ENCODE measurements around the gene REST.
"Not testable (repeated sequence)": the region's sequence is repeated elsewhere in the genome, so short reads cannot be mapped to it uniquely, and the experiment has no call there.

REST gene

DNA sequence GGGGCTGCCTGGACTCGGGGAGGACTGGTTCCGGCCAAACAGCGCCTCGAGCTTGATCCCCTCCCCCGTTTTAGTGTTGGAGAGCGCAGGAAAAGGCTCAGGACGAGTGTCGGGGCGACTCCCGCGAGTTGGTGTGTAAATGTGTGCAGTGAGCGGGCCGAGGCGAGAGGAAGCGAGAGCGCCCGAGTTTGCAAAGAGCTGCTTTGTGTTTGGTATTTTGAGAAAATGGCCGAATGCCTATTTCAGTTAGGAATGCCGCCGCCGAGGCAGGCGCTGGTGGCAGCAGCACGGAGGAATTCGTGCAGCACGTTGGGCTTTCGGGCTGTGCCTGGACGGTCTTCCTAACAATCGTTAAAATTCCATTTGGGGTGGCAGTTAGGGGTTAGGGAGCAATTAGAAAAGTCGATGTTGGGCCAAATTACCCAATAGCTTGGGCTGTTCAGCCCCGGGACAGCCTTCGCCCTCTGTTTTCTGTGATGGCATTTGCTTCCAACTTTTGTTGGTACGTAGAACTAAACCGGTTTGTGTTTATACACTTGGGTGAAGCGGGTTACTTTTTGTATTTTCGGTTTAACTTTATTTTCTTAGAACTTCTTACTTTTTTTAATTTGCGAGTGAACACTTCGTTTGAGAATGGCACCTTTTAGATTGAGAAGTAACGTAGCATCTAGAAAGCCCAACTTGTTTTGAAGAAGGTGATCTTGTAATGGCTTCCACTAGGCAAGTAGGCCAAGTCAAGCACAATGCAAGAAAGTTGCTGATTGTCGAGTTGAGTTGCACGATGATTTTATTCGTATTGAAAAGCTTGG is 1.6 kb downstream of the REST start:
- Histone ChIP-seq H2AFZ (peak overlapping the region; percentile 76), H3K27me3 (ENCODE audit: control insufficient read depth, insufficient read depth, low read length) (no peaks in the 10 kb centered on the region), H3K4me1 (peaks cover under 1% of the 10 kb centered on the region), H3K4me3 (ENCODE audit: low read depth, low read length) (peak overlapping the region; percentile 72), H3K9me3 (ENCODE audit: control insufficient read depth, low read length) (no peaks in the 10 kb centered on the region), H3K9ac (no peak overlapping the region), H3K79me2 (peaks cover 20% of the 10 kb centered on the region), H3K36me3 (ENCODE audit: control insufficient read depth, insufficient read depth, low read length) (no peaks in the 10 kb centered on the region), H3K27ac (peak overlapping the region; percentile 92), H3K4me2 (ENCODE audit: low read length) (peak overlapping the region; percentile 86)
- TF ChIP-seq, protein P1, sequence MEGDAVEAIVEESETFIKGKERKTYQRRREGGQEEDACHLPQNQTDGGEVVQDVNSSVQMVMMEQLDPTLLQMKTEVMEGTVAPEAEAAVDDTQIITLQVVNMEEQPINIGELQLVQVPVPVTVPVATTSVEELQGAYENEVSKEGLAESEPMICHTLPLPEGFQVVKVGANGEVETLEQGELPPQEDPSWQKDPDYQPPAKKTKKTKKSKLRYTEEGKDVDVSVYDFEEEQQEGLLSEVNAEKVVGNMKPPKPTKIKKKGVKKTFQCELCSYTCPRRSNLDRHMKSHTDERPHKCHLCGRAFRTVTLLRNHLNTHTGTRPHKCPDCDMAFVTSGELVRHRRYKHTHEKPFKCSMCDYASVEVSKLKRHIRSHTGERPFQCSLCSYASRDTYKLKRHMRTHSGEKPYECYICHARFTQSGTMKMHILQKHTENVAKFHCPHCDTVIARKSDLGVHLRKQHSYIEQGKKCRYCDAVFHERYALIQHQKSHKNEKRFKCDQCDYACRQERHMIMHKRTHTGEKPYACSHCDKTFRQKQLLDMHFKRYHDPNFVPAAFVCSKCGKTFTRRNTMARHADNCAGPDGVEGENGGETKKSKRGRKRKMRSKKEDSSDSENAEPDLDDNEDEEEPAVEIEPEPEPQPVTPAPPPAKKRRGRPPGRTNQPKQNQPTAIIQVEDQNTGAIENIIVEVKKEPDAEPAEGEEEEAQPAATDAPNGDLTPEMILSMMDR (IDR thresholded peaks at IDR 0.05): no peak

DNA sequence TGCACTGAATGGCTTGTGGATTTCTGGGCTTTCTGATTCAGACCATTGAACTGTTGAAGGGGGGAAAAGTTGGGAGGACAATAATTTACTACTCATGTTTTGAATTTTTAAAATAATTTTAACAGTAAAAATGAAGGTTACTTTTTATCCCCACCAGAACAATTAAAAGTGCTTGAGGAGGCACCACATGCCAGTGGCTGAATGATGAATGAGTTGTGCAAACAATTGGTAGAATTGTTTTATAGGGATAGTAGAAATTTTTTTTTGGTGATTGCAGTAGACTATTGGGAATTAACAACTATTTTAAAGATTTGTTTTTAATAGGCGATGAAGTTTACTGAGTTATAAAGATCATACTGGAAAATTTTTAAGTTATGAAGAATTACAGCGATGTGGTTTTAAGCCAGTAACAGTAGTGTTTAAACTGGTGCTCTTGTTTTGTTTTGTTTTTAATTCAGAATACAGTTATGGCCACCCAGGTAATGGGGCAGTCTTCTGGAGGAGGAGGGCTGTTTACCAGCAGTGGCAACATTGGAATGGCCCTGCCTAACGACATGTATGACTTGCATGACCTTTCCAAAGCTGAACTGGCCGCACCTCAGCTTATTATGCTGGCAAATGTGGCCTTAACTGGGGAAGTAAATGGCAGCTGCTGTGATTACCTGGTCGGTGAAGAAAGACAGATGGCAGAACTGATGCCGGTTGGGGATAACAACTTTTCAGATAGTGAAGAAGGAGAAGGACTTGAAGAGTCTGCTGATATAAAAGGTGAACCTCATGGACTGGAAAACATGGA is 2.7 kb downstream of the REST start:
- no peaks in the 10 kb centered on the region for H3K36me3 ChIP-seq (ENCODE audit: control insufficient read depth, insufficient read depth, low read length)
- peak overlapping the region; percentile 72 for H3K4me3 ChIP-seq (ENCODE audit: low read depth, low read length)
- H3K27me3 ChIP-seq (ENCODE audit: control insufficient read depth, insufficient read depth, low read length): no peaks in the 10 kb centered on the region
- peaks cover 28% of the 10 kb centered on the region for H3K79me2 ChIP-seq
- no peak overlapping the region for H3K9ac ChIP-seq
- H2AFZ ChIP-seq: no peak overlapping the region
- peak overlapping the region; percentile 86 for H3K4me2 ChIP-seq (ENCODE audit: low read length)
- H3K9me3 ChIP-seq (ENCODE audit: control insufficient read depth, low read length): no peaks in the 10 kb centered on the region
- peaks cover 2% of the 10 kb centered on the region for H3K4me1 ChIP-seq
- H3K27ac ChIP-seq: no peak overlapping the region
- TF ChIP-seq, protein P1 (IDR thresholded peaks at IDR 0.05): no peak

DNA sequence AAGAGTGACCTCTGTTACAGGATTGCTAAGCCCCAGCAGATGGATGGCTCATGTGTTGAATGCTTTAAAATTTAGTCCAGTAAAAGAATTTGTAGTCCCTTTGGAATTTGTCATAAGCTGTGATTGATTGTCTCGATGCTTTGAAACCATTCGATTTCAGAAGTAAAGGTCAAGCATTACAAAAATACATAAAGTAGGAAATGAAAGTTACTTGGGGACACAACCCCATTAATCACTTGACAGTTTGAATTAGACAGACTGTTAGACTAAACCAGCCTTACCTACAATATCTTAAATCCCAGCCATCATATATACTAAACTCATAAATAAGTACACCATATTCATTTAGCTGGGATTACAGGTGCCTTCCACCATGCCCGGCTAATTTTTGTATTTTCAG is 6.6 kb downstream of the REST start:
- no peak overlapping the region for H2AFZ ChIP-seq
- H3K4me3 ChIP-seq (ENCODE audit: low read depth, low read length): no peak overlapping the region
- TF ChIP-seq, protein P1 (IDR thresholded peaks at IDR 0.05): no peak
- H3K27ac ChIP-seq: no peak overlapping the region
- peaks cover 2% of the 10 kb centered on the region for H3K4me1 ChIP-seq
- H3K79me2 ChIP-seq: peaks cover 46% of the 10 kb centered on the region
- H3K9me3 ChIP-seq (ENCODE audit: control insufficient read depth, low read length): no peaks in the 10 kb centered on the region
- no peaks in the 10 kb centered on the region for H3K36me3 ChIP-seq (ENCODE audit: control insufficient read depth, insufficient read depth, low read length)
- no peak overlapping the region for H3K9ac ChIP-seq
- no peak overlapping the region for H3K4me2 ChIP-seq (ENCODE audit: low read length)
- H3K27me3 ChIP-seq (ENCODE audit: control insufficient read depth, insufficient read depth, low read length): no peaks in the 10 kb centered on the region

DNA sequence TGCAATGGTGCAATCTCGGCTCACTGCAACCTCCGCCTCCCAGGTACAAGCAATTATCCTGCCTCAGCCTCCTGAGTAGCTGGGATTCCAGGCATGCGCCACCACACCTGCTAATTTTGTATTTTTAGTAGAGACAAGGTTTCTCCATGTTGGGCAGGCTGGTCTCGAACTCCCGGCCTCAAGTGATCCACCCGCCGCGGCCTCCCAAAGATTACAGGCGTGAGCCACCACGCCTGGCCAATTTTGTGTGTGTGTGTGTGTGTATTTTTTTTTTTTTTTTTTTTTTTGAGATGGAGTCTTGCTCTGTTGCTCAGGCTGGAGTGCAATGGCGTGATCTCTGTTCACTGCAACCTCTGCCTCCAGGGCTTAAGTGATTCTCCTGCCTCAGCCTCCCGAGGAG is 7.3 kb downstream of the REST start:
- H3K36me3 ChIP-seq (ENCODE audit: control insufficient read depth, insufficient read depth, low read length); H3K27ac ChIP-seq; H3K4me1 ChIP-seq; H3K9ac ChIP-seq; H3K27me3 ChIP-seq (ENCODE audit: control insufficient read depth, insufficient read depth, low read length); H3K9me3 ChIP-seq (ENCODE audit: control insufficient read depth, low read length); H2AFZ ChIP-seq; H3K4me2 ChIP-seq (ENCODE audit: low read length); H3K4me3 ChIP-seq (ENCODE audit: low read depth, low read length): not testable (repeated sequence)
- H3K79me2 ChIP-seq: peaks cover 49% of the 10 kb centered on the region

DNA sequence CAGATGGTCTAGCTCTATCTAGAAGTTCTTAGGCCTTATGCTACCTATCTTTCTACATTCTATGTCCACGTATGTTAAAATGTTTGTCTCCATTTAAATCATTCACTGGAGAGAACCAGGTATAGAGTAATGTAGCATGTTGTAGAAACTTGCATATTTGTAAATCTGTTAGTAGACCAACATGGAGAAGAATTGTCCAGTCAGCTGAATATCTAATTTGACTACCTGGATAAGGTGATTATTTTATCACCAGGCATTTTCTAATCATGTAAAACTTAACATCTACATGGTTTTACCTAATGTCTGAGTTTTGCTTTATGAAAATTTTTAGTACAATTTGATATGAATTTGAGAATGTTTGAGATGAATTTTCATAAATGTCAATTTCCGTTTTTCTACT is 19.5 kb downstream of the REST start:
- Histone ChIP-seq H3K4me2 (ENCODE audit: low read length) (no peak overlapping the region), H2AFZ (no peak overlapping the region), H3K9me3 (ENCODE audit: control insufficient read depth, low read length) (no peaks in the 10 kb centered on the region), H3K27ac (no peak overlapping the region), H3K4me1 (no peaks in the 10 kb centered on the region), H3K36me3 (ENCODE audit: control insufficient read depth, insufficient read depth, low read length) (no peaks in the 10 kb centered on the region), H3K79me2 (peaks cover 13% of the 10 kb centered on the region), H3K4me3 (ENCODE audit: low read depth, low read length) (no peak overlapping the region), H3K9ac (no peak overlapping the region), H3K27me3 (ENCODE audit: control insufficient read depth, insufficient read depth, low read length) (no peaks in the 10 kb centered on the region)
- TF ChIP-seq, protein P1 (IDR thresholded peaks at IDR 0.05): no peak
